Measurements from ENCODE around the gene HMCN2.

The HMCN2 gene

GRCh38 chr9:130422546-130422945 lies 157.0 kb downstream of the HMCN2 start:
- DNase-seq (ENCODE audit: low read depth, low spot score): no peak
- in situ Hi-C loops (cut with HindIII; ENCODE audit: low sequenced_read_pairs): no loop called here
- H3K4me3 ChIP-seq (ENCODE audit: low read depth, low read length): no peak overlapping the region
- TF ChIP-seq CTCF (IDR thresholded peaks at IDR 0.05; ENCODE audit: low read depth, low read length): no peak

- TF ChIP-seq CTCF (IDR thresholded peaks at IDR 0.05; ENCODE audit: low read depth, low read length): no peak
- peak; percentile 6 for DNase-seq (ENCODE audit: low read depth, low spot score)
- no peak overlapping the region for H3K4me3 ChIP-seq (ENCODE audit: low read depth, low read length)
- in situ Hi-C loops (cut with HindIII; ENCODE audit: low sequenced_read_pairs): no loop called here
Measured at GRCh38 chr9:130423272-130423671, 157.7 kb downstream of the HMCN2 start.

- no peak for TF ChIP-seq CTCF (IDR thresholded peaks at IDR 0.05; ENCODE audit: low read depth, low read length)
- DNase-seq (ENCODE audit: low read depth, low spot score): no peak
- in situ Hi-C loops (cut with HindIII; ENCODE audit: low sequenced_read_pairs): no loop called here
- H3K4me3 ChIP-seq (ENCODE audit: low read depth, low read length): no peak overlapping the region
Measured at GRCh38 chr9:130424595-130425454, 159.3 kb downstream of the HMCN2 start.

GRCh38 chr9:130425741-130426466 lies 160.3 kb downstream of the HMCN2 start:
- in situ Hi-C loops (cut with HindIII; ENCODE audit: low sequenced_read_pairs): no loop called here
- TF ChIP-seq CTCF (IDR thresholded peaks at IDR 0.05; ENCODE audit: low read depth, low read length): no peak
- no peak overlapping the region for H3K4me3 ChIP-seq (ENCODE audit: low read depth, low read length)
- DNase-seq (ENCODE audit: low read depth, low spot score): no peak

GRCh38 chr9:130426467-130426773 lies 160.9 kb downstream of the HMCN2 start:
- H3K4me3 ChIP-seq (ENCODE audit: low read depth, low read length): no peak overlapping the region
- TF ChIP-seq CTCF (IDR thresholded peaks at IDR 0.05; ENCODE audit: low read depth, low read length): no peak
- DNase-seq (ENCODE audit: low read depth, low spot score): no peak
- in situ Hi-C loops (cut with HindIII; ENCODE audit: low sequenced_read_pairs): no loop called here

- peak; percentile 89 for DNase-seq (ENCODE audit: low read depth, low spot score)
- no peak overlapping the region for H3K4me3 ChIP-seq (ENCODE audit: low read depth, low read length)
- in situ Hi-C loops (cut with HindIII; ENCODE audit: low sequenced_read_pairs): no loop called here
- peak; percentile 11 for TF ChIP-seq CTCF (IDR thresholded peaks at IDR 0.05; ENCODE audit: low read depth, low read length)
Measured at GRCh38 chr9:130426883-130427282, 161.3 kb downstream of the HMCN2 start.
